KOPT-K1 (cell line): ENCODE measurements around the gene VCAN.

Experiments used
- H3K27ac ChIP-seq: fragments of 200-600 bp; sonication (generic); 2 replicates; pipeline ENCODE4 v1.5.1; 2016; ENCODE audit warnings: antibody characterized with exemption, mild to moderate bottlenecking, low read depth, low read length; ENCODE audit not compliant: poor library complexity, severe bottlenecking
- H3K36me3 ChIP-seq: fragments of 200-600 bp; sonication (generic); 2 replicates; pipeline ENCODE4 v1.5.1; 2017; ENCODE audit warnings: antibody characterized with exemption, mild to moderate bottlenecking, low read length, moderate library complexity; ENCODE audit not compliant: insufficient read depth
- H3K9me3 ChIP-seq: fragments of 200-600 bp; sonication (generic); 2 replicates; pipeline ENCODE4 v1.5.1; 2017; ENCODE audit warnings: antibody characterized with exemption, low read length, mild to moderate bottlenecking; ENCODE audit not compliant: insufficient read depth, poor library complexity, severe bottlenecking

The VCAN gene

DNA sequence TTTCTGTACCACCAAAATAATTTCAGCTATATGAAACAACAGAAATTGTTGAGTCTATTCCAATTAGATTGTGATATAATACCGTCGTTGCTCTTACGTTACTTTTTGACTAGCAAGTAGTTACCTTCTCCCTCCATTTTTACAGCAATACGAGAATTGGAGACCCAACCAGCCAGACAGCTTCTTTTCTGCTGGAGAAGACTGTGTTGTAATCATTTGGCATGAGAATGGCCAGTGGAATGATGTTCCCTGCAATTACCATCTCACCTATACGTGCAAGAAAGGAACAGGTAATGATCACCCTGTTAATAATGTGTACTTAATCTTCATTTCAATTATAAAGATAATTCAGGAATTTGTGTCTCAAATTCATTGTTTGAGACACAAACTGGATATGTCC is 100.7 kb downstream of the VCAN start:
- H3K9me3 ChIP-seq: peaks cover 4% of the 10 kb centered on the region
- H3K27ac ChIP-seq: no peak overlapping the region
- no peaks in the 10 kb centered on the region for H3K36me3 ChIP-seq

DNA sequence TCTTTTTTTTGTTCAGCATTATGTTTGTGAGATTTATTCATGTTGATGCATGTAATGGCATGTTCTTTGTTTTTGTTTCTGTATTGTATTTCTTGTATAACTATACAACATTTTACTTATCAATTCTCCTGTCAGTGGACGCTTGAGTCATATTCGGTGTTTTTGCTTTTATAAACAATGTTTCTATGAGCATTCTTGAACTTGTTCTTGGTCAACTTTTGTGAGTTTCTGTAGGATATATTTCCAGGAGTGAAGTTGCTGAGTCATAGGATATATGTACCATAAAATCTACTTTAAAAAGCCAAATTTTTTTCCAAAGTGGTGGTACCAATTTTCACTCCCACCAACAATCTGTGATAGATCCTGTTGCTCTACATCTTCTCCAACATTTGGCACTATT is 104.8 kb downstream of the VCAN start:
- H3K36me3 ChIP-seq: no peaks in the 10 kb centered on the region
- peaks cover 4% of the 10 kb centered on the region for H3K9me3 ChIP-seq
- no peak overlapping the region for H3K27ac ChIP-seq

DNA sequence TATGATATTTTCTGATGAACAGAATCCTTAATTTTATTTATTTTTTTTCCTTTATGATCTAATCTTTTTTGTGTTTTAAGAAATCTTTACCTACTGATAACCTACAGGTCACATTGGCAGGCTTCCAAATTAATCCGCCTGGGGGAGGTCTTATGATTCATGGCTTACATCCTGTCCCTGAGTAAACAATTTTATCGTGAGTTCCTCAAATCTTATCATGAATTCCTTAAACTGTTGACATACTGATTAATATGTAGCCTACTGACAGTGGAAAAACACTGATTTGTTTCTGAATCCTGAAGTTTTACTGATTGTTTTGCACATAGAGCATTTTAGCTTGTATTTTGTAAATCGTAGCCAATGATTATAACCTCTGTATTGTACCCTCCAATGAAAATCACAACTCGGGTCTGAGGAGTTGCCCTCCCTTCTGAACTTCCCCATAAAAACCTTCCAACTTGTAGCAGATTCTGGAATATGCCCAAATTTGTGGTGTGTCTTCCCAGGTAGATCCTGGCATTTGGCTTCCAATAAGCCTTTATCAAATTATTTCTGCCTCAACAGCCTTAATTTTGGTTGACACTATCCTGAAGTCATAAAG is 105.6 kb downstream of the VCAN start:
- peaks cover 4% of the 10 kb centered on the region for H3K9me3 ChIP-seq
- no peak overlapping the region for H3K27ac ChIP-seq
- H3K36me3 ChIP-seq: no peaks in the 10 kb centered on the region

DNA sequence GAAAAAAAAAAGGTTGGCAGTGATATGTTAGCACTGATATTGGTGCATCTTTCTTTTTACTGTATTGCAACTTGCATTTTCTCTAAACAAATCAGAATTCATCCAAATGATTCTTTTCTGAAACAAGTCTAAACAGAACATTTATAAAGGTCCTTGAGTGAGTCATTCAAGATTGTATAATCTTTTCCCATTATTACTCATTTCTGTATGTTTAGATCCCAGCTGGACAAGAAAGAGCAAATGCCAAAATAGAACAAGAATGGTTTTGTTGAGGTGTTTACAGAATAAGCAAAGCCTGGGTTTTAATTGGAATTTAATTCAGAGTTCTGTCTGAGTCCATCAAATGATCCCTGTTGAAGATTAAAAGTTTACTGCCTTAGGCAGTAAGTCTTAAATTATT is 112.3 kb downstream of the VCAN start:
- H3K27ac ChIP-seq: no peak overlapping the region
- no peaks in the 10 kb centered on the region for H3K36me3 ChIP-seq
- H3K9me3 ChIP-seq: no peaks in the 10 kb centered on the region

DNA sequence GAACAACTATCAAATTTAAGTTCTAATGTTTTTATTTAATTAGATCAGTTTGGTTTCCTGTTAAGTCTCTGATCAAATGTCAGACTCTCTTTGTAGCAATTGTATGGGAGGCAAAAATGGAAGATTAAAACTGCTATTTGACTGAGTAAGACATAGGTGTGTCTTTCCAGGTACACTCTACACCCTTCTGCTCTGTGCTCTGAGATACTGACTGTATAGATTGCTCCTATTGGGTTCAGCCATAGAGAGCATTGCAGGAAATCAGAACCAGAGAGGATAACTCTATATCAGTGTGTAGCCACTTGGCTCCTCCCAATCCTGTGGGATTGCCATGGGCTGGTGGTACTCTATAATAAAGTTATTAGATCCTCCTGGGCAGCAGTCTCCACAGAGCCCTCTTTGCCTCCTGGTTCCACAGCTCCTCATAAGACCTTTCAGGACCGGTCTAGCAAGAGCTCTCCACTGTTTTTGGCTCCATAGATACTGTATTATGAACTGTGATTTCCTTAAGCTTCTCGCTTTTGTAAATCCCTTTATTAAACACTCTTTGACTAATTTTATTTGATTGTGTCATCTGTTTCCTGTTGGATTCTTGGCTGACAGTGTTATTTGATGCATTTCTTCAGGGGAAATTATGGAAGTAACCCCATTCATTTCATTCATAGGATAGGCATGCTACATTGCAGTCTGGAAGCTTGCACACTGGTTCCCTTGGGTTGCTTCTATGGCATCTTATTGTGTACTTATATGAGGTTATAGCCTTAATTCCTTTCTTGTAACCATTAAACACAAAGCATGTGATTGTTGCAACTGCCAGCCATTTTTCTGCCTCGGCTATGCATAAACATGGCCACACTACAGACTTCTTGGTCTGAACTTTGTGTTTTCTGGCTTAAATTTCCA is 115.6 kb downstream of the VCAN start:
- no peak overlapping the region for H3K27ac ChIP-seq
- H3K36me3 ChIP-seq: no peaks in the 10 kb centered on the region
- H3K9me3 ChIP-seq: no peaks in the 10 kb centered on the region

DNA sequence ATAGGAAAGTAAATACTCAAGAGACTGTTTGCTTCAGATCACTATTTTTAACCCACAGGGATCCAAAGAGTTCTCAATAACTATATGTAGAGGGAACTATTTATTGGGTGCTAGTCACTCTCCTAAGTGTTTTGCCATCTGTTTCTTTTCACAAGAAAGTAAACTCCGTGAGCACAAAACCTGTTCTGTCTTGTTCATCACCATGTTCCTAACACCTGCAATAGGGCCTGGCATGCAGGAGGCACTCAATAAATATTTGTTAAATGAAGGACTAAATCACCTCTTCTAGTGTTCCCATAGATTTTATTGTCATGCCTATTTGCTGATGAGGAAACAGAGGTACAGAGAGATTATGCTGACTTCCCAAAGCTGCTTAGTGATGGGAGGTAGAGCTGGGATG is 118.2 kb downstream of the VCAN start:
- no peaks in the 10 kb centered on the region for H3K36me3 ChIP-seq
- H3K27ac ChIP-seq: no peak overlapping the region
- H3K9me3 ChIP-seq: no peaks in the 10 kb centered on the region

DNA sequence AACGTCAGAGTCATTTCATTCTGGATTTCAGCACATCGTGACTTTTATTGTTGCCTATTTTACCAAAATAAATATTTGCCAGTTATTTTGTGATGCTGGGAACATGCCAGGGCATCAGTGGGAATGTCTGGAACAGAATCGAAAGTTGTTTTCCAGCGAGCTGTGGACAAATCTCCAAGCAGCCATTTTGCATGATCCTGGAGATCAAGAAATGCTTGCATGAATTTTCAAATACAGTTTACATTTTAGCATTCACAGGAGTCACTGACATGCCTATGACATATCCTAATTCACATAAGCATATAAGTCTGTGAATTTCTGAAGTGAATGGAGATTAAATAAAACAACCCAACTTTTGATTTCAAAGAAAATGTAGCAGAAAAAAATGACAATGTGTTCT is 119.4 kb downstream of the VCAN start:
- no peaks in the 10 kb centered on the region for H3K9me3 ChIP-seq
- no peaks in the 10 kb centered on the region for H3K36me3 ChIP-seq
- H3K27ac ChIP-seq: no peak overlapping the region

DNA sequence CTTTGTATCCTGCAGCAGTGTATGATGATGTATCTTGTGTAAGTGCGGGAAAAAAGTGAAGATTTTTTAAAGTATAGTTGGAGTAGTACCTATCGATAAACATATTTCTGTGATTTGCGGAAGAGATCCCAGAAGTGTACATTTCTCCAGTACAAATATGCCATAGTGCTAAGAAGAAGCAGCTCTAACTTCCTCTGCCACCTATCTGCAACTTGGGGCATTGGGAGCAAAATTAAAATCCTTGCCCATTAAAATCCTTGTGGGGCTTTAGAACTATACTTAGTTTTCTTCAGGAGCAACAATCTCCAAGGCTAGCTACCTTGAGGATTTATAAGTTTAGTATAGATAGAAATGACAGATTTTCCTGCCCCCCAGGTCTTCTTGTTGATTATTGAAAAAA is 123.7 kb downstream of the VCAN start:
- Histone ChIP-seq H3K27ac (no peak overlapping the region), H3K9me3 (no peaks in the 10 kb centered on the region), H3K36me3 (no peaks in the 10 kb centered on the region)

DNA sequence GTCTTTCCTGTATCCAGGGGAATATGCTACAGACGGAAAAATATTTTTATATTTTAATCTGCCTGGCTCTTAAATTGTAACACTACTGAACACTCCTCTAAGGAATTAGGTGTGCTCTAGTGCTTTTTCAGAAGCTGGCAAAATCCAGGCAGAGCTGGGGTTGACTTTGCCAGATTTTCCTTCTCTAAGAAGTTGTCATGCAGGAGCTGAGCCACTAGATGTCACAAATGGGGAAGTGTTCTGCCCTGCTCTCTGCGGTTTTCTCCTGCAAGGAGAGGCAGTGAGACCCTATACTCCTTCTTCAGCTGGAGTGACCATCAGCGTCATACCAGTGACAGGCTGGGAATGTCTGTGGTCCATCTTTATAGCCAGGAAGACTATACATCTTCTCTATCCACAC is 136.6 kb downstream of the VCAN start:
- H3K36me3 ChIP-seq: no peaks in the 10 kb centered on the region
- no peaks in the 10 kb centered on the region for H3K9me3 ChIP-seq
- H3K27ac ChIP-seq: no peak overlapping the region

DNA sequence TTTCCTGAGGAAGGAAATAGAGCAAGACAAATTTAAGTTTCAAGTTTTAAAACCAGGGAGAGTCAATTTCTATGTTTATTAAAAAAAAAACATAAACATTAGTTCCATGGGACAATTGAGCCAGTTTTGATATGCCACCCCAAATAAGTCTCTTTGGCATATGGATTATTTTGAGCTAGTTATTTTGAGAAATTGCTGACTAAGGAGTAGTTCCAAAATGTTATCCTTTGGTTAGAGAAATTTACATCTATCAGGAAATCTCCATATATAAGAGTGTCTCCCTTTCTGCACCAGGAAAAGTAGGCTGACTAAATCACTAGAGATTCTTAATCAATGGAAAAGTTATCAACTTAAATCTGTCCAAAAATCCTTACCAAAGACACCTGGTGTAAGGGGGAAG is 143.3 kb downstream of the VCAN start:
- H3K36me3 ChIP-seq: no peaks in the 10 kb centered on the region
- H3K9me3 ChIP-seq: peaks cover 9% of the 10 kb centered on the region
- no peak overlapping the region for H3K27ac ChIP-seq

DNA sequence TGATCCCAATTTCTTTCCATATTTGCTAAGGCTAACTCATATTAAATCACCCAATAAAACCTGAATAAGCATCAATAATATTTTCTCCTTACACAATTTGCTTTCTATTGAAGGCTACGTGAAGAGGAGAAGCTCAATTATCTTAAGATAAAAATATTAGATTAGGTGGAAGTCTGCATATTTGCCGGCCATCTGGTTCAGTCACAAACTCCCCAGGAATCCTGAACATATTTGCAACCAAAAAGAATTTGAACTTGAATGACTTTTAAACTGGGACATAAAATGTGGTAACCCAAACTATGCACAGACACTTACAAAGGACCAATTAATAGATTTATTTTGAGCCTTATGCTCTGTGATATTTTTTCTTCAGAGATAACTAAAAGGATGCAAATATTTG is 156.8 kb downstream of the VCAN start:
- Histone ChIP-seq H3K9me3 (no peaks in the 10 kb centered on the region), H3K27ac (no peak overlapping the region), H3K36me3 (no peaks in the 10 kb centered on the region)
